Stimulated activated CD4-positive, alpha-beta T cell treated with anti-CD3 and anti-CD28 coated beads, Interleukin-2, amount 100 ng/mL, for 48 hours (primary cell): Measurements from ENCODE around the gene TXNDC9.
"Not testable (repeated sequence)": the region's sequence is repeated elsewhere in the genome, so short reads cannot be mapped to it uniquely, and the experiment has no call there.

Source experiments
- DNase-seq, 2 donors: peaks; one replicate each; pipeline ENCODE4 v3.0.0-alpha.2; 2020

Gene TXNDC9

GRCh38 chr2:99335911-99336803 is at the start of gene TXNDC9:
TSS of gene TXNDC9 (minus strand) at chr2:99336333. CDS start at chr2:99333210, 3,123 bp downstream.
- DNase-seq, result peak; percentile 95 to 97

GRCh38 chr2:99382143-99382542 is 46.0 kb upstream of the TXNDC9 start:
- DNase-seq, result no peak

GRCh38 chr2:99380376-99381010 is 44.4 kb upstream of the TXNDC9 start:
- no peak for DNase-seq

GRCh38 chr2:99377879-99378278 is 41.7 kb upstream of the TXNDC9 start:
- DNase-seq, result no peak

- DNase-seq, result no peak
Measured at GRCh38 chr2:99376254-99376864, 40.2 kb upstream of the TXNDC9 start.

- no peak for DNase-seq
Measured at GRCh38 chr2:99374747-99375146, 38.6 kb upstream of the TXNDC9 start.

- no peak for DNase-seq
Measured at GRCh38 chr2:99373144-99373543, 37.0 kb upstream of the TXNDC9 start.

GRCh38 chr2:99368854-99369253 is 32.7 kb upstream of the TXNDC9 start:
- DNase-seq, result not testable (repeated sequence)

GRCh38 chr2:99365661-99366060 is 29.5 kb upstream of the TXNDC9 start:
- DNase-seq, result no peak

- no peak for DNase-seq
Measured at GRCh38 chr2:99356853-99357252, 20.7 kb upstream of the TXNDC9 start.

- not testable (repeated sequence) for DNase-seq
Measured at GRCh38 chr2:99354825-99355224, 18.7 kb upstream of the TXNDC9 start.

GRCh38 chr2:99354070-99354469 is 17.9 kb upstream of the TXNDC9 start:
- DNase-seq, result no peak

GRCh38 chr2:99350194-99350593 is 14.1 kb upstream of the TXNDC9 start:
- DNase-seq, result no peak

GRCh38 chr2:99348173-99348572 is 12.0 kb upstream of the TXNDC9 start:
- no peak for DNase-seq

- no peak for DNase-seq
Measured at GRCh38 chr2:99346218-99346617, 10.1 kb upstream of the TXNDC9 start.

- not testable (repeated sequence) for DNase-seq
Measured at GRCh38 chr2:99345446-99345845, 9.3 kb upstream of the TXNDC9 start.

GRCh38 chr2:99342536-99342935 is 6.4 kb upstream of the TXNDC9 start:
- DNase-seq, result no peak

- DNase-seq, result no peak
Measured at GRCh38 chr2:99340669-99341236, 4.6 kb upstream of the TXNDC9 start.

- DNase-seq, result peak in 1 of 2 donors; percentile 5
Measured at GRCh38 chr2:99338029-99338585, 2.0 kb upstream of the TXNDC9 start.

- peak; percentile 87 to 89 for DNase-seq
Measured at GRCh38 chr2:99337113-99338028, 1.2 kb upstream of the TXNDC9 start, which contains the start of gene EIF5B. TSS of gene EIF5B (plus strand) at chr2:99337389. CDS start at chr2:99337555, 166 bp downstream.

- DNase-seq, result peak in 1 of 2 donors; percentile 12
Measured at GRCh38 chr2:99336804-99337112, 625 bp upstream of the TXNDC9 start.

GRCh38 chr2:99325384-99325783 is 10.7 kb downstream of the TXNDC9 start:
- DNase-seq, result no peak
